K562 (cell line): ENCODE results near the gene MICAL2. TPM values are rescaled to one million over a fixed set of nuclear protein-coding genes. Genes with fewer than 3 reads are reported as not detected.

Source experiments
- ATAC-seq: fragments of 200-7000 bp; cut with Tn5 transposase; 3 replicates; pipeline ENCODE4 v1.9.1; 2020; ENCODE audit warnings: moderate library complexity
- BruUV-seq: library from RNA; stranded (reverse); fragments of 400-500 nt; replicated peaks from 2 replicates; lab custom pipeline; 2021; lab: Mats Ljungman, UMichigan
- CTCF ChIA-PET: fragments of 300-600 bp; formaldehyde crosslinking; extraction: SDS; loops from one replicate; lab custom pipeline; 2021; ENCODE audit warnings: low intra/inter-chr PET ratio; lab: Yijun Ruan, JAX
- POLR2A ChIA-PET: fragments of 300-600, 350-650 bp; sonication (Branson Sonifier 250); formaldehyde crosslinking; extraction: SDS; loops from one replicate; lab custom pipeline; 2021; ENCODE audit warnings: antibody characterized with exemption, inconsistent platforms; lab: Yijun Ruan, JAX
- DNase-seq, 4 experiments: peaks; one replicate each; pipeline versions ENCODE4 v3.0.0 to v3.0.0-alpha.2; 2011 to 2018; ENCODE audit warnings: low spot score in 3 of 4, mixed read lengths in 3 of 4; ENCODE audit errors: extremely low read depth in 1 of 4
- FAIRE-seq: peaks from 2 replicates; lab custom pipeline; 2011; peaks lifted over from hg19 to GRCh38; lab: Jason Lieb, UNC
- H2AFZ ChIP-seq: 2 replicates; pipeline ENCODE4 v1.6.0; 2011; ENCODE audit warnings: low read depth, low read length, control low read depth, inconsistent platforms
- H3K27ac ChIP-seq: fragments of 200-600 bp; 3 replicates; pipeline ENCODE4 v1.8.0; 2011; ENCODE audit warnings: low read depth, mild to moderate bottlenecking, control low read depth, inconsistent platforms, low read length, moderate library complexity, mixed read lengths; ENCODE audit errors: extremely low read depth
- H3K27me3 ChIP-seq, 2 experiments: fragments of 300-600 bp in 1 of 2; 2 replicates in 1 of 2; 3 replicates in 1 of 2; pipeline versions ENCODE4 v1.6.0 to v1.8.0; 2011; ENCODE audit warnings: inconsistent platforms in 2 of 2, low read length in 2 of 2, mild to moderate bottlenecking in 1 of 2, mixed read lengths in 1 of 2, moderate library complexity in 1 of 2; ENCODE audit not compliant: control insufficient read depth in 2 of 2, insufficient read depth in 2 of 2
- H3K36me3 ChIP-seq: fragments of 300-600 bp; 3 replicates; pipeline ENCODE4 v1.8.0; 2011; ENCODE audit warnings: mild to moderate bottlenecking, low read length, inconsistent platforms; ENCODE audit not compliant: control insufficient read depth, insufficient read depth
- H3K4me1 ChIP-seq, 2 experiments: fragments of 200-600 bp in 1 of 2; replicated peaks in 1 of 2; 2 replicates in 1 of 2; 3 replicates in 1 of 2; pipeline versions ENCODE4 v1.5.1 to v1.8.0; 2011; ENCODE audit warnings: inconsistent platforms in 2 of 2, low read length in 2 of 2, mild to moderate bottlenecking in 1 of 2, mixed read lengths in 1 of 2, moderate library complexity in 1 of 2; ENCODE audit not compliant: control insufficient read depth in 2 of 2, insufficient read depth in 2 of 2
- H3K4me2 ChIP-seq: 2 replicates; pipeline ENCODE4 v1.6.1; 2011; ENCODE audit warnings: low read length, control low read depth, inconsistent platforms, mixed read lengths; ENCODE audit not compliant: insufficient read depth
- H3K4me3 ChIP-seq: fragments of 200-600 bp; sonication (generic), shearing (Covaris generic); 2 replicates; pipeline ENCODE4 v1.5.1; 2016; ENCODE audit warnings: control low read depth, inconsistent platforms
- H3K79me2 ChIP-seq: fragments of 200-600 bp; 3 replicates; pipeline ENCODE4 v1.8.0; 2011; ENCODE audit warnings: low read length, inconsistent platforms; ENCODE audit not compliant: control insufficient read depth, insufficient read depth
- H3K9ac ChIP-seq, 2 experiments: 2 replicates each; pipeline versions ENCODE4 v1.6.0 to v1.6.1; 2011; ENCODE audit warnings: low read depth in 2 of 2, low read length in 2 of 2, control low read depth in 1 of 2, inconsistent platforms in 1 of 2, mild to moderate bottlenecking in 1 of 2, mixed read lengths in 1 of 2; ENCODE audit not compliant: insufficient read depth in 1 of 2
- H3K9me1 ChIP-seq: one replicate; pipeline ENCODE4 v1.6.0; 2011; ENCODE audit warnings: inconsistent platforms, mild to moderate bottlenecking, low read length, moderate library complexity; ENCODE audit not compliant: control insufficient read depth, insufficient read depth
- H3K9me3 ChIP-seq: replicated peaks from 2 replicates; pipeline ENCODE4 v1.5.1; 2011; ENCODE audit warnings: low read depth, low read length, inconsistent platforms; ENCODE audit not compliant: control insufficient read depth, insufficient read depth
- H4K20me1 ChIP-seq: replicated peaks from 2 replicates; pipeline ENCODE4 v1.6.1; 2011; ENCODE audit warnings: low read length, inconsistent platforms, mixed read lengths; ENCODE audit not compliant: control insufficient read depth, insufficient read depth
- CBX2 ChIP-seq: fragments of 200-600 bp; sonication (generic); IDR thresholded peaks from one replicate; pipeline ENCODE4 v1.6.1; 2012; ENCODE audit warnings: mild to moderate bottlenecking, low read length, inconsistent platforms; ENCODE audit not compliant: insufficient read depth, poor library complexity, severe bottlenecking
- CCNT2 ChIP-seq: IDR thresholded peaks from 2 replicates; pipeline ENCODE4 v1.6.1; 2011; ENCODE audit warnings: borderline replicate concordance, low read depth, mild to moderate bottlenecking, moderate library complexity, mixed read lengths, low read length; ENCODE audit not compliant: insufficient read length; ENCODE audit errors: extremely low read depth
- JUNB ChIP-seq: fragments of 450-650 bp; formaldehyde crosslinking; conservative IDR thresholded peaks from 2 replicates; pipeline ENCODE4 v1.4.0; 2020; ENCODE audit warnings: mild to moderate bottlenecking
- KLF6 ChIP-seq: fragments of 250-450 bp; sonication (Bioruptor Pico); IDR thresholded peaks from 2 replicates; pipeline ENCODE4 v1.4.0; 2020; ENCODE audit warnings: mild to moderate bottlenecking, moderate library complexity, borderline replicate concordance
- MAFK ChIP-seq: IDR thresholded peaks from 2 replicates; pipeline ENCODE4 v1.6.1; 2011; ENCODE audit warnings: low read length, improper control_type of control experiment
- MEF2A ChIP-seq: IDR thresholded peaks from 2 replicates; pipeline ENCODE4 v1.6.1; 2011; ENCODE audit warnings: low read depth, mild to moderate bottlenecking, low read length, moderate library complexity; ENCODE audit not compliant: control insufficient read depth
- PYGO2 ChIP-seq: fragments of 450-650 bp; IDR thresholded peaks from 2 replicates; pipeline ENCODE4 v1.6.1; 2016; ENCODE audit warnings: mild to moderate bottlenecking, missing genetic modification characterization, moderate library complexity, missing compliant biosample characterization
- SREBF2 ChIP-seq: sonication (generic); formaldehyde crosslinking; IDR thresholded peaks from 2 replicates; pipeline ENCODE4 v1.4.0; 2020; ENCODE audit warnings: mild to moderate bottlenecking, missing genetic modification reagents
- U2AF2 ChIP-seq: fragments of 200-400 bp; formaldehyde crosslinking; optimal IDR thresholded peaks from 2 replicates; pipeline ENCODE3; 2017; ENCODE audit warnings: low read depth, mild to moderate bottlenecking, low read length
- XRCC4 ChIP-seq: IDR thresholded peaks from one replicate; pipeline ENCODE4 v1.6.1; 2011; ENCODE audit not compliant: insufficient read depth, insufficient read length; ENCODE audit errors: extremely low read depth
- ZNF384 ChIP-seq: IDR thresholded peaks from 2 replicates; pipeline ENCODE4 v1.6.1; 2012; ENCODE audit warnings: low read depth, low read length, improper control_type of control experiment
- WGBS: fragments of 100-300 bp; shearing (Covaris generic); methylation state at CpG from one replicate; pipeline ENCODE4 v1.1.6; 2016; ENCODE audit warnings: low coverage, mixed read lengths; ENCODE audit not compliant: insufficient coverage; ENCODE audit errors: missing lambda C conversion rate; 5-methylcytosine and 5-hydroxymethylcytosine counted together
- in situ Hi-C: fragments of 300-500 bp; cut with MboI; formaldehyde crosslinking; loops from 4 replicates; pipeline ENCODE4 v1.15.0; 2018; ENCODE audit warnings: inconsistent platforms, mixed read lengths
- intact Hi-C: fragments of 100-400 bp; cut with micrococcal nuclease; formaldehyde crosslinking; loops from 2 replicates; pipeline ENCODE4 v1.14.2; 2022
- polyA plus RNA-seq, 8 experiments: library from polyadenylated mRNA; depleted of rRNA in 4 of 8; stranded (reverse) in 5 of 8; unstranded in 3 of 8; fragments of >200 nt; fragmentation: Nextera tagmentation in 2 of 8; fragmentation: Illumina TruSeq in 1 of 8; extraction: Ambion mirVana in 2 of 8; extraction: Trizol in 1 of 8; gene quantifications; 2 replicates each; pipeline versions ENCODE4 v1.2.1 to v1.2.3, GENCODE V29; 2011 to 2014; ENCODE audit warnings: inconsistent platforms in 1 of 8, missing spikeins in 1 of 8
- total RNA-seq, 7 experiments: library from RNA; depleted of rRNA in 6 of 7; stranded (reverse); fragments of >200 nt in 6 of 7; fragmentation: Illumina TruSeq in 2 of 7; extraction: Trizol in 2 of 7; gene quantifications; 2 replicates each; pipeline versions ENCODE4 v1.2.1 to v1.2.3, GENCODE V29; 2011 to 2021; ENCODE audit warnings: low replicate concordance in 1 of 7
- TF ChIP-seq, protein P1 (sequence below): sonication (generic); formaldehyde crosslinking; IDR thresholded peaks from 2 replicates; pipeline ENCODE4 v1.8.1; 2023; ENCODE audit warnings: mild to moderate bottlenecking, missing genetic modification reagents
- TF ChIP-seq, protein P2 (sequence below): fragments of 450-650 bp; conservative IDR thresholded peaks from 2 replicates; pipeline ENCODE4 v1.6.1; 2016; ENCODE audit warnings: missing genetic modification characterization, low read depth, mild to moderate bottlenecking, missing compliant biosample characterization, moderate library complexity
- TF ChIP-seq, protein P3 (sequence below): sonication (generic); IDR thresholded peaks from 2 replicates; pipeline ENCODE4 v1.6.1; 2016
- TF ChIP-seq, protein P4 (sequence below): sonication (generic); formaldehyde crosslinking; IDR thresholded peaks from 2 replicates; pipeline ENCODE4 v1.9.0; 2022; ENCODE audit warnings: mild to moderate bottlenecking, missing genetic modification reagents
- TF ChIP-seq, protein P5 (sequence below): fragments of 450-650 bp; conservative IDR thresholded peaks from 2 replicates; pipeline ENCODE4 v1.6.1; 2016; ENCODE audit warnings: missing genetic modification characterization, low read depth, mild to moderate bottlenecking, control low read depth, missing compliant biosample characterization

The MICAL2 gene
- total and polyA plus RNA-seq, 9 of the 15 experiments (the other 6 are each of a cell fraction or from before 2014, with no cell fraction given), result 4.7 to 64.2 (median 33.6) TPM

DNA sequence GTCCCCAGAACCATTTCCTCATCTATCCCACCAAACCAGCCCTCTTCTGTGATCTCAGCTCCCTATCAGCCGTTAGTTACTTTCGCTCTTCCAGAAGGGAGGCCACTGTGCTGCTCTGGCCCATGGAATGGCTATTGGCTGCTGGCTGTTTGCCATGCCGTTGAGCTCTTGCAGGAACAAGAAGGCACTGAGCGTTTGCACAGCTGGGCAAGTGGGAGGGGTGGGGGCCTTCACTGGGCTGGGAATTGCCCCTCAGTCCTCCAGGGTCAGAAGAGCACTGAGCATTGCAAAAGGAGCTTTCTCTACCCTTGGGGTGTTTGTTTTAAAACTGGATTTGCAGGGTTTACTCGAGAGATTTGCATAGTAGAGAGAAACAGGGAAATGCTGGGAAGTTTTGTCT lies 137.9 kb downstream of the MICAL2 start:
- H3K36me3 ChIP-seq, result peaks cover 12% of the 10 kb centered on the region; the same call in 2 of the 3 replicates
- ChIA-PET CTCF (no interaction called here), POLR2A (interaction anchor here (0.7 to 1.1 kb wide), 2 partner anchors 114 to 170 kb away, joined by 3 read pairs; no protein-coding TSS in a partner anchor)
- DNase-seq (no peak), FAIRE-seq (no peak), ATAC-seq (no peak)
- WGBS, result 69% methylated on average over 5 of the region's 5 CpGs
- H3K4me3 ChIP-seq, result no peak overlapping the region
- H3K27ac ChIP-seq, result no peak overlapping the region
- no peak overlapping the region for H3K9ac ChIP-seq
- no peaks in the 10 kb centered on the region for H3K9me3 ChIP-seq
- H4K20me1 ChIP-seq, result no peaks in the 10 kb centered on the region
- no TSS peak for BruUV-seq
- no peaks in the 10 kb centered on the region for H3K79me2 ChIP-seq
- H2AFZ ChIP-seq, result no peak overlapping the region
- in situ Hi-C loops (no loop called here), intact Hi-C loops (no loop called here)
- H3K4me1 ChIP-seq, result peaks cover 13 to 14% of the 10 kb centered on the region in 2 experiments; a peak in 4 of 5 replicates
- no peak overlapping the region for H3K4me2 ChIP-seq
- no peaks in the 10 kb centered on the region for H3K27me3 ChIP-seq
- no peaks in the 10 kb centered on the region for H3K9me1 ChIP-seq
- TF ChIP-seq MEF2A (no peak), CBX2 (no peak), PYGO2 (no peak), KLF6 (no peak), XRCC4 (no peak), CCNT2 (no peak), MAFK (no peak), JUNB (CRISPR knock-in tag) (no peak), U2AF2 (no peak), SREBF2 (CRISPR knock-in tag) (no peak), ZNF384 (no peak)
- TF ChIP-seq, protein P1, sequence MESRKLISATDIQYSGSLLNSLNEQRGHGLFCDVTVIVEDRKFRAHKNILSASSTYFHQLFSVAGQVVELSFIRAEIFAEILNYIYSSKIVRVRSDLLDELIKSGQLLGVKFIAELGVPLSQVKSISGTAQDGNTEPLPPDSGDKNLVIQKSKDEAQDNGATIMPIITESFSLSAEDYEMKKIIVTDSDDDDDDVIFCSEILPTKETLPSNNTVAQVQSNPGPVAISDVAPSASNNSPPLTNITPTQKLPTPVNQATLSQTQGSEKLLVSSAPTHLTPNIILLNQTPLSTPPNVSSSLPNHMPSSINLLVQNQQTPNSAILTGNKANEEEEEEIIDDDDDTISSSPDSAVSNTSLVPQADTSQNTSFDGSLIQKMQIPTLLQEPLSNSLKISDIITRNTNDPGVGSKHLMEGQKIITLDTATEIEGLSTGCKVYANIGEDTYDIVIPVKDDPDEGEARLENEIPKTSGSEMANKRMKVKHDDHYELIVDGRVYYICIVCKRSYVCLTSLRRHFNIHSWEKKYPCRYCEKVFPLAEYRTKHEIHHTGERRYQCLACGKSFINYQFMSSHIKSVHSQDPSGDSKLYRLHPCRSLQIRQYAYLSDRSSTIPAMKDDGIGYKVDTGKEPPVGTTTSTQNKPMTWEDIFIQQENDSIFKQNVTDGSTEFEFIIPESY (CRISPR knock-in tag), result no peak
- TF ChIP-seq, protein P2, sequence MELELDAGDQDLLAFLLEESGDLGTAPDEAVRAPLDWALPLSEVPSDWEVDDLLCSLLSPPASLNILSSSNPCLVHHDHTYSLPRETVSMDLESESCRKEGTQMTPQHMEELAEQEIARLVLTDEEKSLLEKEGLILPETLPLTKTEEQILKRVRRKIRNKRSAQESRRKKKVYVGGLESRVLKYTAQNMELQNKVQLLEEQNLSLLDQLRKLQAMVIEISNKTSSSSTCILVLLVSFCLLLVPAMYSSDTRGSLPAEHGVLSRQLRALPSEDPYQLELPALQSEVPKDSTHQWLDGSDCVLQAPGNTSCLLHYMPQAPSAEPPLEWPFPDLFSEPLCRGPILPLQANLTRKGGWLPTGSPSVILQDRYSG (tag), result no peak
- TF ChIP-seq, protein P3, sequence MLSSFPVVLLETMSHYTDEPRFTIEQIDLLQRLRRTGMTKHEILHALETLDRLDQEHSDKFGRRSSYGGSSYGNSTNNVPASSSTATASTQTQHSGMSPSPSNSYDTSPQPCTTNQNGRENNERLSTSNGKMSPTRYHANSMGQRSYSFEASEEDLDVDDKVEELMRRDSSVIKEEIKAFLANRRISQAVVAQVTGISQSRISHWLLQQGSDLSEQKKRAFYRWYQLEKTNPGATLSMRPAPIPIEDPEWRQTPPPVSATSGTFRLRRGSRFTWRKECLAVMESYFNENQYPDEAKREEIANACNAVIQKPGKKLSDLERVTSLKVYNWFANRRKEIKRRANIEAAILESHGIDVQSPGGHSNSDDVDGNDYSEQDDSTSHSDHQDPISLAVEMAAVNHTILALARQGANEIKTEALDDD, result no peak
- TF ChIP-seq, protein P4, sequence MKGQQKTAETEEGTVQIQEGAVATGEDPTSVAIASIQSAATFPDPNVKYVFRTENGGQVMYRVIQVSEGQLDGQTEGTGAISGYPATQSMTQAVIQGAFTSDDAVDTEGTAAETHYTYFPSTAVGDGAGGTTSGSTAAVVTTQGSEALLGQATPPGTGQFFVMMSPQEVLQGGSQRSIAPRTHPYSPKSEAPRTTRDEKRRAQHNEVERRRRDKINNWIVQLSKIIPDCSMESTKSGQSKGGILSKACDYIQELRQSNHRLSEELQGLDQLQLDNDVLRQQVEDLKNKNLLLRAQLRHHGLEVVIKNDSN, result no peak
- TF ChIP-seq, protein P5, sequence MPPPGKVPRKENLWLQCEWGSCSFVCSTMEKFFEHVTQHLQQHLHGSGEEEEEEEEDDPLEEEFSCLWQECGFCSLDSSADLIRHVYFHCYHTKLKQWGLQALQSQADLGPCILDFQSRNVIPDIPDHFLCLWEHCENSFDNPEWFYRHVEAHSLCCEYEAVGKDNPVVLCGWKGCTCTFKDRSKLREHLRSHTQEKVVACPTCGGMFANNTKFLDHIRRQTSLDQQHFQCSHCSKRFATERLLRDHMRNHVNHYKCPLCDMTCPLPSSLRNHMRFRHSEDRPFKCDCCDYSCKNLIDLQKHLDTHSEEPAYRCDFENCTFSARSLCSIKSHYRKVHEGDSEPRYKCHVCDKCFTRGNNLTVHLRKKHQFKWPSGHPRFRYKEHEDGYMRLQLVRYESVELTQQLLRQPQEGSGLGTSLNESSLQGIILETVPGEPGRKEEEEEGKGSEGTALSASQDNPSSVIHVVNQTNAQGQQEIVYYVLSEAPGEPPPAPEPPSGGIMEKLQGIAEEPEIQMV (tag), result no peak
